ENCODE results near the gene ATP6V0B.

DNA sequence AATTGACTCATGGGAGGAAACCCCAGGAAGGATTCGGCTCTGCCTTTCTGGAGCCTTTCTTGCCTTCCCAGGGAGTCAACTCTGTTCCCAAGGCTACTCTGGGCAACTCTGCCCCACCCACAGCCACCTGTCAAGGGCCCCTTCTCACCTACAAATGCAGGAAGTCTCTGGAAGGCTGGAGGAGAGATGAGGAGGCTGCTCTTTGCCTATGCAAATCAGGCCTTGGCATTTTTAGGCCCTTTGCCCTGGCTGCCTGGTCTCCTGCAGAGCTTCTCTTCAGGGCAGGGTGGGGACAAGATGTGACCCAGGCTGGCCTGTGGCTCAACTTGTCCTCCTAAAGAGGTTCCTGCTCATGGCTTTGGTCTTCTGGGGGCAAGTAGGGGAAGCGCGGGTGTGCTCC, 51.1 kb downstream of the ATP6V0B start:
- TF ChIP-seq, protein P1, sequence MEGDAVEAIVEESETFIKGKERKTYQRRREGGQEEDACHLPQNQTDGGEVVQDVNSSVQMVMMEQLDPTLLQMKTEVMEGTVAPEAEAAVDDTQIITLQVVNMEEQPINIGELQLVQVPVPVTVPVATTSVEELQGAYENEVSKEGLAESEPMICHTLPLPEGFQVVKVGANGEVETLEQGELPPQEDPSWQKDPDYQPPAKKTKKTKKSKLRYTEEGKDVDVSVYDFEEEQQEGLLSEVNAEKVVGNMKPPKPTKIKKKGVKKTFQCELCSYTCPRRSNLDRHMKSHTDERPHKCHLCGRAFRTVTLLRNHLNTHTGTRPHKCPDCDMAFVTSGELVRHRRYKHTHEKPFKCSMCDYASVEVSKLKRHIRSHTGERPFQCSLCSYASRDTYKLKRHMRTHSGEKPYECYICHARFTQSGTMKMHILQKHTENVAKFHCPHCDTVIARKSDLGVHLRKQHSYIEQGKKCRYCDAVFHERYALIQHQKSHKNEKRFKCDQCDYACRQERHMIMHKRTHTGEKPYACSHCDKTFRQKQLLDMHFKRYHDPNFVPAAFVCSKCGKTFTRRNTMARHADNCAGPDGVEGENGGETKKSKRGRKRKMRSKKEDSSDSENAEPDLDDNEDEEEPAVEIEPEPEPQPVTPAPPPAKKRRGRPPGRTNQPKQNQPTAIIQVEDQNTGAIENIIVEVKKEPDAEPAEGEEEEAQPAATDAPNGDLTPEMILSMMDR (conservative IDR thresholded peaks at IDR 0.05; ENCODE audit: low read depth, low read length) = no peak
- TF ChIP-seq EZH2 (IDR thresholded peaks at IDR 0.05; ENCODE audit: low read length, unreplicated experiment) (no peak), EZH2phosphoT487 (IDR thresholded peaks at IDR 0.05; ENCODE audit: borderline replicate concordance, low read length) (no peak)
